Activated B cell treated with CpG ODN at 0.5 μM for 24 hours (primary cell): Measurements from ENCODE around the gene LHX6. TPM values are rescaled to one million over a fixed set of nuclear protein-coding genes. Genes with fewer than 3 reads are reported as not detected.

Experiments
- ATAC-seq: fragments of 200-7000 bp; cut with Tn5 transposase; one replicate; pipeline ENCODE4 v1.10.0; 2021; ENCODE audit warnings: low read depth, mild to moderate bottlenecking, moderate library complexity
- CTCF ChIA-PET: fragments of 350-600 bp; sonication (Branson Sonifier 250); formaldehyde crosslinking; loops from one replicate; lab custom pipeline; 2021; ENCODE audit warnings: antibody characterized with exemption; lab: Charles Lee
- POLR2A ChIA-PET: fragments of 350-600 bp; sonication (Branson Sonifier 250); formaldehyde crosslinking; loops from one replicate; lab custom pipeline; 2021; ENCODE audit warnings: antibody characterized with exemption; lab: Charles Lee
- DNase-seq: peaks from one replicate; pipeline ENCODE4 v3.0.0; 2022
- H3K27ac Mint-ChIP-seq: one replicate; pipeline ENCODE4 v1.8.0; 2020; ENCODE audit warnings: mixed read lengths
- H3K27me3 Mint-ChIP-seq: one replicate; pipeline ENCODE4 v1.8.0; 2021; ENCODE audit warnings: mixed read lengths
- H3K36me3 Mint-ChIP-seq: one replicate; pipeline ENCODE4 v1.8.0; 2021; ENCODE audit warnings: low read depth, mixed read lengths
- H3K4me1 Mint-ChIP-seq: one replicate; pipeline ENCODE4 v1.8.0; 2021; ENCODE audit warnings: mixed read lengths
- H3K4me3 Mint-ChIP-seq: one replicate; pipeline ENCODE4 v1.8.0; 2020; ENCODE audit warnings: mild to moderate bottlenecking, mixed read lengths
- H3K9me3 Mint-ChIP-seq: one replicate; pipeline ENCODE4 v1.8.0; 2020; ENCODE audit warnings: mixed read lengths
- intact Hi-C: fragments of 100-400 bp; cut with micrococcal nuclease; formaldehyde crosslinking; loops from one replicate; pipeline ENCODE4 v1.15.1; 2024
- total RNA-seq: library from RNA; stranded (reverse); gene quantifications from 2 replicates; pipeline ENCODE4 v1.2.3, GENCODE V29; 2022
- TF ChIP-seq, protein P1 (sequence below): fragments of 200-600 bp; IDR thresholded peaks from one replicate; pipeline ENCODE4 v1.8.0; 2022; ENCODE audit warnings: antibody characterized with exemption, mild to moderate bottlenecking

LHX6 gene
- total RNA-seq, 1 donor from 2014 or later = not detected

DNA sequence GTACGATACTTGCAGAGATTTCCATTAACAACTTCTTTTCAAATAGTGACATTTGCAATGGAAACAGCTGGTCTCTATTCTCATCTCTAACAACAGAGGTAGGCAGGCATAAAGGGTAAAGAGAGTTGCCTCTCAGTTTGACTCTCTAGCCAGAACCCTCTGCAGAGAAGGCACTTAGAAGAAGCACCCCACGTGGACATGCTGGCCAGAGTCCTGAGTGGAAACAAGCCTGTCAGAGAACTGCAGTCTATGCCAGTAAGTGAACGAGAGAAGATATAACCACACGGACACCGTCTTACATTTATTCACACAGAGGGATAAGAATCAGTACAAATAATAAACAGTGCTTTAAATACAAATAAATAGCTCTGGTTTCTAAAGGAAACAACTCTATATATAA, 11.0 kb upstream of the LHX6 start:
- intact Hi-C loops = no loop called here
- POLR2A ChIA-PET = no interaction called here

DNA sequence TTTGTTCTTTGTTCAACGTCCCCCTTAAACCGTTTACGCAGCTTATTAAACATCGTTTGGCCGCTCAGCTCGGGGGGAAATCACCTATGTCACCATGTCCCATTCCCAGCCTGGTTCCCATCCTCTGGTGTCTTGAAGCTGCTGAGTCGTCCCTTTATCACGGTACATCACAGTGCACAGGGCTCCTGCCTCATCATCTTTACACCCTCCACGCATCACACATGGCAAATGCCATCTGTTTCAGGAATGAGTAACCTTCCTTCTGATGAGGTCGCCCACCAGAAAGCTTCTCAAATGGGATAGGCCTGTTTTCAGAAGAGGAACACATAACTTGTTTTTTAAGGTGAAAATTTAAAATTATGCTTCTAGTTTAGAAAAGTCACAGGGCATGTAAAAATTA, 7.9 kb upstream of the LHX6 start:
- Mint-ChIP-seq H3K4me3 (no peak overlapping the region), H3K36me3 (peaks cover 33% of the 10 kb centered on the region), H3K9me3 (no peaks in the 10 kb centered on the region), H3K4me1 (no peaks in the 10 kb centered on the region), H3K27me3 (peaks cover 7% of the 10 kb centered on the region), H3K27ac (no peak overlapping the region)
- ChIA-PET POLR2A (no interaction called here), CTCF (no interaction called here)
- intact Hi-C loops = no loop called here
- TF ChIP-seq, protein P1, sequence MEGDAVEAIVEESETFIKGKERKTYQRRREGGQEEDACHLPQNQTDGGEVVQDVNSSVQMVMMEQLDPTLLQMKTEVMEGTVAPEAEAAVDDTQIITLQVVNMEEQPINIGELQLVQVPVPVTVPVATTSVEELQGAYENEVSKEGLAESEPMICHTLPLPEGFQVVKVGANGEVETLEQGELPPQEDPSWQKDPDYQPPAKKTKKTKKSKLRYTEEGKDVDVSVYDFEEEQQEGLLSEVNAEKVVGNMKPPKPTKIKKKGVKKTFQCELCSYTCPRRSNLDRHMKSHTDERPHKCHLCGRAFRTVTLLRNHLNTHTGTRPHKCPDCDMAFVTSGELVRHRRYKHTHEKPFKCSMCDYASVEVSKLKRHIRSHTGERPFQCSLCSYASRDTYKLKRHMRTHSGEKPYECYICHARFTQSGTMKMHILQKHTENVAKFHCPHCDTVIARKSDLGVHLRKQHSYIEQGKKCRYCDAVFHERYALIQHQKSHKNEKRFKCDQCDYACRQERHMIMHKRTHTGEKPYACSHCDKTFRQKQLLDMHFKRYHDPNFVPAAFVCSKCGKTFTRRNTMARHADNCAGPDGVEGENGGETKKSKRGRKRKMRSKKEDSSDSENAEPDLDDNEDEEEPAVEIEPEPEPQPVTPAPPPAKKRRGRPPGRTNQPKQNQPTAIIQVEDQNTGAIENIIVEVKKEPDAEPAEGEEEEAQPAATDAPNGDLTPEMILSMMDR = no peak
- DNase-seq (no peak), ATAC-seq (no peak)

More for the DNA sequence above, 11.0 kb upstream of the LHX6 start:
- no peak for DNase-seq
- Mint-ChIP-seq H3K27ac (no peak overlapping the region), H3K4me1 (no peaks in the 10 kb centered on the region), H3K27me3 (no peaks in the 10 kb centered on the region), H3K4me3 (no peak overlapping the region), H3K36me3 (peaks cover 63% of the 10 kb centered on the region), H3K9me3 (no peaks in the 10 kb centered on the region)
- CTCF ChIA-PET = no interaction called here
- ATAC-seq = no peak
- TF ChIP-seq, protein P1 = no peak

DNA sequence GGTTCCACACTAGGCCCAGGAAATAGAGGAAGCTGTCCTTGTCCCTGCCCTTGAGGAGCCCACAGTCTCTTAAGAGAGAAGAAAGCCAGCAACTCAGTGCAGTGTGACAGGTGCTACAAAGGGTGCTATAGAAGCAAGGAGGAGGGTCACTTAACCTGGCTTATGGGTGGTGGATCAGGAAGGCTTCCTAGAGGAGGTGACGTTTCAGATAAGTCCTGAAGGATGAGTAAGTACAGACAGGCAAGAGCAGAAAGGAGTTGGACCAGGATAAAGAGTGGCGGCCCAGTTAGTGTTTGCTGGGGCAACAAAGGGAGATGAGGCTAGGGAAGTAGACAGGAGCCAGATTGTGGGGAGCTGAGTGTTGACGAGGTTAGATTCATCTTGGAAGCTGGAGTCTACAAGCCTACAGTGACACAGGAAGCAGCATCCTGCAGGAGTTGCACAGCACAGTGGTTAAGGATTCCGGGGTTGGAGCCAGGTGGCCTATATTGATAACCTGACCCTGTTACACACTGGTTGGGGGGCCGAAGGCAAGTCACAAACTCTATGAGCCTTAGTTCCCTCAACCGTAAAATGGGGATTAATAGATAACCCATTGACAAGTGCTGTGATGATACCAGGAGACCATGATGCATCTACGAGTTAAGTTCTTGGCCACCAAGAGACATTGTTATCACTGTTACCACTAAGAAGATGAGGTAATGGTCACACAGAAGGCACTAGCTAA, 5.4 kb upstream of the LHX6 start:
- no peak overlapping the region for H3K27ac Mint-ChIP-seq
- no peak overlapping the region for H3K4me3 Mint-ChIP-seq

DNA sequence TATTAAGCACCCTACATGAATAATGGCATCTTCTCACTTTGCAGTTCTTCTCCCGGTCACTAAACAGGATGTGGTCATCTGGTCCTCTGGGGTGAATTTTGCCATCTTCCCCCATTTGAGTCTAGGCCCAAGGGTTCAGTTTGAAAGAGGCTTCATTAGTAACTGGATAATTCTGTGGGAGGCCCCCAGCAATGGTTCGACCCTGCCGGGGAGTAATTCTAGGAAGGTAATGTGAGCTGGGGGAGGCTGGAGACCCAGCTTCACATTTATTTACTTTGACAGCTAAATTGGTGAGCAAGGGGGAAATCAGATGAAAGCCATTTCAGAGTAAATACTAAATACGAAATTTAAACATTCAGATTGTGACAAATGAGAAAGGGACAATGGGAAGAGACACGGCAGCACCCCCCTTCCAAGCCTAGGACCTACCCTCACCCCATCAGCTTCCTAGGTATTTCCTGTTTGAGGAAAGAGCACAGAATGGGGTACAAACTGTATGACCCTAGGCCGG, 4.1 kb upstream of the LHX6 start:
- H3K36me3 Mint-ChIP-seq = no peaks in the 10 kb centered on the region
- H3K9me3 Mint-ChIP-seq = no peaks in the 10 kb centered on the region
- no peak overlapping the region for H3K4me3 Mint-ChIP-seq
- ATAC-seq (no peak), DNase-seq (no peak)
- ChIA-PET POLR2A (interaction anchor here (0.6 kb wide), 1 partner anchor 134 kb away, joined by 4 read pairs; no protein-coding TSS in a partner anchor), CTCF (no interaction called here)
- peaks cover 7% of the 10 kb centered on the region for H3K27me3 Mint-ChIP-seq
- H3K4me1 Mint-ChIP-seq = peaks cover 2% of the 10 kb centered on the region
- intact Hi-C loops = no loop called here
- TF ChIP-seq, protein P1 = no peak
- H3K27ac Mint-ChIP-seq = no peak overlapping the region

More for the DNA sequence above, 5.4 kb upstream of the LHX6 start:
- Mint-ChIP-seq H3K27me3 (peaks cover 7% of the 10 kb centered on the region), H3K9me3 (no peaks in the 10 kb centered on the region), H3K36me3 (peaks cover 10% of the 10 kb centered on the region), H3K4me1 (no peaks in the 10 kb centered on the region)
- CTCF ChIA-PET = no interaction called here
- intact Hi-C loops = no loop called here
- no peak for ATAC-seq
- no peak for DNase-seq
- TF ChIP-seq, protein P1 = no peak
- POLR2A ChIA-PET = no interaction called here

DNA sequence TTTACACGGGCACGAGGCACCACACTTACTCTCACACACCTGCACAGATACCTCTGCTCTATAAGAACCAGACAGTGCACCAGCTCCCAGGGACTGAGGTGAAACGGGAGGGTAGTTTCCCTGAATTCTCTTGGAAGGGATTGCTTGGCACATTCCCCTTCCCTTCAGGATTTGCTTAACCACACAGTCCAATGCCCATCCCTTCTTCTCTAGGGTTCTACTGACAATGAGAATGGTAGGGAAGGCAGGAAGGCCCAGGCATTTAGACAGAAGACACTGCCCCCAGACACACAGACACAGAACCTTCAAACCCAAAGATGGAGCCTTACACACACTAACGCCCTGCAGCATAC, 704 bp upstream of the LHX6 start:
- Mint-ChIP-seq H3K27ac (no peak overlapping the region), H3K9me3 (no peaks in the 10 kb centered on the region), H3K27me3 (peaks cover 23% of the 10 kb centered on the region), H3K4me1 (peaks cover 4% of the 10 kb centered on the region), H3K36me3 (no peaks in the 10 kb centered on the region), H3K4me3 (no peak overlapping the region)
- intact Hi-C loops = no loop called here
- POLR2A ChIA-PET = no interaction called here
- ATAC-seq (no peak), DNase-seq (no peak)
- CTCF ChIA-PET = no interaction called here
- TF ChIP-seq, protein P1 = no peak
